Fibroblast of skin of scalp (primary cell): ENCODE data around the gene IGFBPL1. TPM values are rescaled to one million over a fixed set of nuclear protein-coding genes. Genes with fewer than 3 reads are reported as not detected.
A peak's percentile ranks its signal among the peaks of the same experiment; 100 is the strongest.
"Not testable (repeated sequence)": the region's sequence is repeated elsewhere in the genome, so short reads cannot be mapped to it uniquely, and the experiment has no call there.

Experiments used
- DNase-seq: peaks from one replicate; pipeline ENCODE4 v3.0.0-alpha.2; 2013
- polyA plus RNA-seq, 2 experiments: library from polyadenylated mRNA; unstranded; fragments of 120-200 nt; gene quantifications; one replicate each; pipeline ENCODE4 v1.2.1, GENCODE V29; 2013; ENCODE audit not compliant: insufficient read length in 2 of 2

The IGFBPL1 gene
- polyA plus RNA-seq (2013, experiment 1 of 2; ENCODE audit: insufficient read length): 1.7 TPM
- 2.2 TPM for polyA plus RNA-seq (2013, experiment 2 of 2; ENCODE audit: insufficient read length)

GRCh38 chr9:38423973-38424843, at the start of gene IGFBPL1:
Gene IGFBPL1 (minus strand): TSS chr9:38424454. CDS start chr9:38424424, 30 bp downstream.
- DNase-seq: peak; percentile 35

GRCh38 chr9:38472583-38473249, 48.5 kb upstream of the IGFBPL1 start:
- not testable (repeated sequence) for DNase-seq

- no peak for DNase-seq
Observed at GRCh38 chr9:38467404-38467803, 43.1 kb upstream of the IGFBPL1 start.

GRCh38 chr9:38453835-38454234, 29.6 kb upstream of the IGFBPL1 start:
- no peak for DNase-seq

- no peak for DNase-seq
Observed at GRCh38 chr9:38451162-38451561, 26.9 kb upstream of the IGFBPL1 start.

- no peak for DNase-seq
Observed at GRCh38 chr9:38447703-38448102, 23.4 kb upstream of the IGFBPL1 start.

GRCh38 chr9:38445154-38446043, 21.1 kb upstream of the IGFBPL1 start:
- no peak for DNase-seq

GRCh38 chr9:38443597-38443996, 19.3 kb upstream of the IGFBPL1 start:
- DNase-seq: peak; percentile 63

GRCh38 chr9:38443181-38443580, 18.9 kb upstream of the IGFBPL1 start:
- DNase-seq: peak; percentile 46

GRCh38 chr9:38442473-38443096, 18.3 kb upstream of the IGFBPL1 start:
- no peak for DNase-seq

GRCh38 chr9:38441347-38442085, 17.3 kb upstream of the IGFBPL1 start:
- no peak for DNase-seq

GRCh38 chr9:38440516-38440915, 16.3 kb upstream of the IGFBPL1 start:
- no peak for DNase-seq

GRCh38 chr9:38439916-38440301, 15.7 kb upstream of the IGFBPL1 start:
- no peak for DNase-seq

GRCh38 chr9:38439291-38439915, 15.1 kb upstream of the IGFBPL1 start:
- no peak for DNase-seq

GRCh38 chr9:38437193-38437823, 13.1 kb upstream of the IGFBPL1 start:
- DNase-seq: peak; percentile 81

- no peak for DNase-seq
Observed at GRCh38 chr9:38436708-38437107, 12.5 kb upstream of the IGFBPL1 start.

- DNase-seq: peak; percentile 85
Observed at GRCh38 chr9:38435521-38435920, 11.3 kb upstream of the IGFBPL1 start.

- peak; percentile 41 for DNase-seq
Observed at GRCh38 chr9:38434853-38435252, 10.6 kb upstream of the IGFBPL1 start.

GRCh38 chr9:38434365-38434764, 10.1 kb upstream of the IGFBPL1 start:
- no peak for DNase-seq

GRCh38 chr9:38432922-38433510, 8.8 kb upstream of the IGFBPL1 start:
- peak; percentile 53 for DNase-seq
